SK-N-SH (cell line): ENCODE data around the gene OPA1. TPM values are rescaled to one million over a fixed set of nuclear protein-coding genes. Genes with fewer than 3 reads are reported as not detected.

Source experiments
- CTCF ChIA-PET: fragments of 300-600, 350-600 bp; formaldehyde crosslinking; extraction: SDS; loops from one replicate; lab custom pipeline; 2021; lab: Yijun Ruan, JAX
- POLR2A ChIA-PET: fragments of 350-600 bp; sonication (Branson Sonifier 250); formaldehyde crosslinking; extraction: SDS; loops from one replicate; lab custom pipeline; 2020; ENCODE audit warnings: antibody characterized with exemption, inconsistent platforms; lab: Yijun Ruan, JAX
- DNase-seq: peaks from one replicate; pipeline ENCODE4 v3.0.0; 2012
- H2AFZ ChIP-seq: fragments of 200-600 bp; sonication (generic); 2 replicates; pipeline ENCODE4 v1.8.1; 2016; ENCODE audit warnings: antibody characterized with exemption, mild to moderate bottlenecking, low read depth
- H3F3A ChIP-seq: fragments of 200-600 bp; sonication (generic); replicated peaks from 2 replicates; pipeline ENCODE3; 2016; ENCODE audit warnings: antibody characterized with exemption, mild to moderate bottlenecking; ENCODE audit not compliant: insufficient read depth
- H3K27ac ChIP-seq, 2 experiments: fragments of 200-500 bp in 1 of 2; fragments of 200-600 bp in 1 of 2; sonication (Bioruptor generic) in 1 of 2; sonication (generic), shearing (Covaris generic) in 1 of 2; 2 replicates each; pipeline versions ENCODE4 v1.5.1 to v1.6.1; 2014 to 2016; ENCODE audit warnings: low read depth in 2 of 2, inconsistent platforms in 1 of 2, low read length in 1 of 2, mild to moderate bottlenecking in 1 of 2, mixed read lengths in 1 of 2
- H3K27me3 ChIP-seq: fragments of 200-600 bp; sonication (generic), shearing (Covaris generic); 2 replicates; pipeline ENCODE4 v1.6.1; 2016; ENCODE audit warnings: mixed run types; ENCODE audit not compliant: insufficient read depth
- H3K36me3 ChIP-seq, 2 experiments: fragments of 200-500 bp in 1 of 2; fragments of 200-600 bp in 1 of 2; sonication (Bioruptor generic) in 1 of 2; sonication (generic) in 1 of 2; replicated peaks in 1 of 2; 2 replicates each; pipeline versions ENCODE3 to v1.5.1; 2014 to 2016; ENCODE audit warnings: low read length in 1 of 2, mild to moderate bottlenecking in 1 of 2; ENCODE audit not compliant: insufficient read depth in 2 of 2, control insufficient read depth in 1 of 2
- H3K4me1 ChIP-seq, 2 experiments: fragments of 200-500 bp in 1 of 2; fragments of 200-600 bp in 1 of 2; sonication (Bioruptor generic) in 1 of 2; sonication (generic), shearing (Covaris generic) in 1 of 2; 2 replicates each; pipeline versions ENCODE4 v1.5.1 to v1.6.1; 2014 to 2016; ENCODE audit warnings: low read depth in 1 of 2, low read length in 1 of 2, mixed run types in 1 of 2; ENCODE audit not compliant: insufficient read depth in 2 of 2, control insufficient read depth in 1 of 2
- H3K4me2 ChIP-seq: fragments of 200-600 bp; sonication (generic), shearing (Covaris generic); 2 replicates; pipeline ENCODE4 v1.6.1; 2017; ENCODE audit warnings: mixed run types
- H3K4me3 ChIP-seq, 2 experiments: fragments of 200-500 bp in 1 of 2; fragments of 200-600 bp in 1 of 2; sonication (Bioruptor generic) in 1 of 2; sonication (generic), shearing (Covaris generic) in 1 of 2; 2 replicates each; pipeline versions ENCODE4 v1.5.1 to v1.8.1; 2014 to 2016; ENCODE audit warnings: low read depth in 2 of 2, inconsistent platforms in 1 of 2, low read length in 1 of 2, mild to moderate bottlenecking in 1 of 2, mixed read lengths in 1 of 2, moderate library complexity in 1 of 2
- H3K79me2 ChIP-seq: fragments of 200-600 bp; sonication (generic); 2 replicates; pipeline ENCODE4 v1.8.1; 2017; ENCODE audit warnings: mild to moderate bottlenecking; ENCODE audit not compliant: insufficient read depth
- H3K9ac ChIP-seq: fragments of 200-600 bp; sonication (generic); 2 replicates; pipeline ENCODE4 v1.6.1; 2017; ENCODE audit warnings: mixed run types
- H3K9me2 ChIP-seq: fragments of 200-600 bp; sonication (generic); 2 replicates; pipeline ENCODE4 v1.6.1; 2017; ENCODE audit warnings: mixed run types
- H3K9me3 ChIP-seq: fragments of 200-600 bp; sonication (generic); 2 replicates; pipeline ENCODE4 v1.6.1; 2017; ENCODE audit warnings: mixed run types, mild to moderate bottlenecking, moderate library complexity
- H4K20me1 ChIP-seq: fragments of 200-600 bp; sonication (generic); 2 replicates; pipeline ENCODE4 v1.6.1; 2017; ENCODE audit warnings: mild to moderate bottlenecking, mixed run types; ENCODE audit not compliant: insufficient read depth
- CTCF ChIP-seq: fragments of 200-600 bp; sonication (generic); IDR thresholded peaks from 2 replicates; pipeline ENCODE4 v1.6.1; 2017; ENCODE audit warnings: antibody characterized with exemption, mild to moderate bottlenecking, moderate library complexity
- ELF1 ChIP-seq: IDR thresholded peaks from 2 replicates; pipeline ENCODE4 v1.4.0; 2012
- EP300 ChIP-seq, 2 experiments: IDR thresholded peaks; 2 replicates each; pipeline versions ENCODE4 v1.4.0 to v1.6.1; 2012; ENCODE audit warnings: borderline replicate concordance in 1 of 2, low read depth in 1 of 2, low read length in 1 of 2
- FOSL2 ChIP-seq: IDR thresholded peaks from 2 replicates; pipeline ENCODE4 v1.4.0; 2012; ENCODE audit warnings: low read depth, mild to moderate bottlenecking, moderate library complexity, borderline replicate concordance
- JUND ChIP-seq: IDR thresholded peaks from 2 replicates; pipeline ENCODE4 v1.4.0; 2012
- MXI1 ChIP-seq: IDR thresholded peaks from 2 replicates; pipeline ENCODE4 v1.6.1; 2012; ENCODE audit warnings: mild to moderate bottlenecking, low read depth, low read length, improper control_type of control experiment
- NFIC ChIP-seq: IDR thresholded peaks from 2 replicates; pipeline ENCODE4 v1.4.0; 2012; ENCODE audit warnings: borderline replicate concordance
- REST ChIP-seq: IDR thresholded peaks from 2 replicates; pipeline ENCODE4 v1.6.1; 2012; ENCODE audit warnings: mild to moderate bottlenecking, low read depth, low read length, moderate library complexity
- RFX5 ChIP-seq: IDR thresholded peaks from 2 replicates; pipeline ENCODE4 v1.6.1; 2012; ENCODE audit warnings: mild to moderate bottlenecking, improper control_type of control experiment, low read length
- SIN3A ChIP-seq: IDR thresholded peaks from 2 replicates; pipeline ENCODE4 v1.6.1; 2012; ENCODE audit warnings: low read depth, mild to moderate bottlenecking, low read length, moderate library complexity, borderline replicate concordance
- TAF1 ChIP-seq: IDR thresholded peaks from 2 replicates; pipeline ENCODE4 v1.6.1; 2012; ENCODE audit warnings: low read depth, mild to moderate bottlenecking, low read length, moderate library complexity, borderline replicate concordance
- TCF12 ChIP-seq: IDR thresholded peaks from 2 replicates; pipeline ENCODE4 v1.4.0; 2012
- TEAD4 ChIP-seq: IDR thresholded peaks from 2 replicates; pipeline ENCODE4 v1.4.0; 2012; ENCODE audit warnings: mild to moderate bottlenecking, borderline replicate concordance; ENCODE audit not compliant: insufficient read depth
- USF2 ChIP-seq: fragments of 150-350 bp; IDR thresholded peaks from 2 replicates; pipeline ENCODE4 v1.6.1; 2017; ENCODE audit warnings: antibody characterized with exemption, low read length, low read depth, borderline replicate concordance
- WGBS: methylation state at CpG from one replicate; pipeline ENCODE4 v1.1.6; 2017; ENCODE audit warnings: low lambda C conversion rate; 5-methylcytosine and 5-hydroxymethylcytosine counted together
- polyA plus RNA-seq, 3 experiments: library from polyadenylated mRNA; depleted of rRNA; stranded (reverse); fragments of >200 nt; gene quantifications; 2 replicates each; pipeline ENCODE4 v1.2.3, GENCODE V29; 2012
- TF ChIP-seq, protein P1 (sequence below): IDR thresholded peaks from 2 replicates; pipeline ENCODE4 v1.4.0; 2012; ENCODE audit warnings: low read depth
- TF ChIP-seq, protein P2 (sequence below): IDR thresholded peaks from 2 replicates; pipeline ENCODE4 v1.4.0; 2012; ENCODE audit warnings: low read depth, borderline replicate concordance
- TF ChIP-seq, protein P3 (sequence below): IDR thresholded peaks from 2 replicates; pipeline ENCODE4; 2012
- TF ChIP-seq, protein P4 (sequence below): IDR thresholded peaks from 2 replicates; pipeline ENCODE4 v1.4.0; 2012; ENCODE audit warnings: low read depth, borderline replicate concordance

OPA1 gene
- polyA plus RNA-seq, 1 of the 3 experiments (the other 2 are of a cell fraction) = 11.4 TPM

- H3K4me1 ChIP-seq = peaks cover 0 to 14% of the 10 kb centered on the region in 2 experiments; a peak in 1 of 4 replicates
- H3K9ac ChIP-seq = no peak overlapping the region
- peaks cover 70 to 93% of the 10 kb centered on the region in 2 experiments for H3K36me3 ChIP-seq
- peaks cover 4% of the 10 kb centered on the region for H3F3A ChIP-seq
- H3K79me2 ChIP-seq = no peaks in the 10 kb centered on the region
- H3K9me2 ChIP-seq = no peaks in the 10 kb centered on the region
- no peak overlapping the region for H3K27ac ChIP-seq
- no peak for DNase-seq
- TF ChIP-seq TEAD4 (no peak), SIN3A (no peak), EP300 (IDR thresholded peaks at IDR 0.05; ENCODE audit: borderline replicate concordance in 1 of 2, low read depth in 1 of 2, low read length in 1 of 2) (no peak), TAF1 (no peak), CTCF (no peak), USF2 (no peak), JUND (no peak), FOSL2 (no peak), NFIC (no peak), MXI1 (no peak), REST (no peak), ELF1 (no peak), TCF12 (no peak), RFX5 (no peak)
- TF ChIP-seq, protein P1, sequence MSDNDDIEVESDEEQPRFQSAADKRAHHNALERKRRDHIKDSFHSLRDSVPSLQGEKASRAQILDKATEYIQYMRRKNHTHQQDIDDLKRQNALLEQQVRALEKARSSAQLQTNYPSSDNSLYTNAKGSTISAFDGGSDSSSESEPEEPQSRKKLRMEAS = no peak
- TF ChIP-seq, protein P2, sequence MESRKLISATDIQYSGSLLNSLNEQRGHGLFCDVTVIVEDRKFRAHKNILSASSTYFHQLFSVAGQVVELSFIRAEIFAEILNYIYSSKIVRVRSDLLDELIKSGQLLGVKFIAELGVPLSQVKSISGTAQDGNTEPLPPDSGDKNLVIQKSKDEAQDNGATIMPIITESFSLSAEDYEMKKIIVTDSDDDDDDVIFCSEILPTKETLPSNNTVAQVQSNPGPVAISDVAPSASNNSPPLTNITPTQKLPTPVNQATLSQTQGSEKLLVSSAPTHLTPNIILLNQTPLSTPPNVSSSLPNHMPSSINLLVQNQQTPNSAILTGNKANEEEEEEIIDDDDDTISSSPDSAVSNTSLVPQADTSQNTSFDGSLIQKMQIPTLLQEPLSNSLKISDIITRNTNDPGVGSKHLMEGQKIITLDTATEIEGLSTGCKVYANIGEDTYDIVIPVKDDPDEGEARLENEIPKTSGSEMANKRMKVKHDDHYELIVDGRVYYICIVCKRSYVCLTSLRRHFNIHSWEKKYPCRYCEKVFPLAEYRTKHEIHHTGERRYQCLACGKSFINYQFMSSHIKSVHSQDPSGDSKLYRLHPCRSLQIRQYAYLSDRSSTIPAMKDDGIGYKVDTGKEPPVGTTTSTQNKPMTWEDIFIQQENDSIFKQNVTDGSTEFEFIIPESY = no peak
- TF ChIP-seq, protein P3, sequence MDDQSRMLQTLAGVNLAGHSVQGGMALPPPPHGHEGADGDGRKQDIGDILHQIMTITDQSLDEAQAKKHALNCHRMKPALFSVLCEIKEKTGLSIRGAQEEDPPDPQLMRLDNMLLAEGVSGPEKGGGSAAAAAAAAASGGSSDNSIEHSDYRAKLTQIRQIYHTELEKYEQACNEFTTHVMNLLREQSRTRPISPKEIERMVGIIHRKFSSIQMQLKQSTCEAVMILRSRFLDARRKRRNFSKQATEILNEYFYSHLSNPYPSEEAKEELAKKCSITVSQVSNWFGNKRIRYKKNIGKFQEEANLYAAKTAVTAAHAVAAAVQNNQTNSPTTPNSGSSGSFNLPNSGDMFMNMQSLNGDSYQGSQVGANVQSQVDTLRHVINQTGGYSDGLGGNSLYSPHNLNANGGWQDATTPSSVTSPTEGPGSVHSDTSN = no peak
- TF ChIP-seq, protein P4, sequence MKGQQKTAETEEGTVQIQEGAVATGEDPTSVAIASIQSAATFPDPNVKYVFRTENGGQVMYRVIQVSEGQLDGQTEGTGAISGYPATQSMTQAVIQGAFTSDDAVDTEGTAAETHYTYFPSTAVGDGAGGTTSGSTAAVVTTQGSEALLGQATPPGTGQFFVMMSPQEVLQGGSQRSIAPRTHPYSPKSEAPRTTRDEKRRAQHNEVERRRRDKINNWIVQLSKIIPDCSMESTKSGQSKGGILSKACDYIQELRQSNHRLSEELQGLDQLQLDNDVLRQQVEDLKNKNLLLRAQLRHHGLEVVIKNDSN = no peak
- H4K20me1 ChIP-seq = no peaks in the 10 kb centered on the region
- POLR2A ChIA-PET = no interaction called here
- H3K27me3 ChIP-seq = no peaks in the 10 kb centered on the region
- no peak overlapping the region for H3K4me2 ChIP-seq
- no peaks in the 10 kb centered on the region for H3K9me3 ChIP-seq
- H3K4me3 ChIP-seq = no peak overlapping the region
- 91% methylated on average over 4 of the region's 4 CpGs for WGBS
- CTCF ChIA-PET = interaction anchor here (0.8 to 0.9 kb wide), 3 partner anchors 9 to 703 kb away, joined by 3 to 4 read pairs (median 3); no protein-coding TSS in a partner anchor
- no peak overlapping the region for H2AFZ ChIP-seq
Observed at GRCh38 chr3:193640728-193641439, 47.9 kb downstream of the OPA1 start.
